GM12878 (cell line): Measurements from ENCODE around the gene ITPKB. TPM values are rescaled to one million over a fixed set of nuclear protein-coding genes. Genes with fewer than 3 reads are reported as not detected.

Experiments
- ATAC-seq: fragments of 200-7000 bp; cut with Tn5 transposase; 3 replicates; pipeline ENCODE4 v1.9.1; 2020; ENCODE audit warnings: mild to moderate bottlenecking, moderate library complexity
- BruUV-seq: library from RNA; stranded (reverse); fragments of 400-500 nt; replicated peaks from 2 replicates; lab custom pipeline; 2021; lab: Mats Ljungman, UMichigan
- CTCF ChIA-PET: fragments of 300-600 bp; sonication (Branson Sonifier 250); formaldehyde crosslinking; extraction: SDS; loops from one replicate; lab custom pipeline; 2021; ENCODE audit warnings: inconsistent platforms; lab: Yijun Ruan, JAX
- POLR2A ChIA-PET: fragments of 350-600 bp; formaldehyde crosslinking; extraction: SDS; loops from one replicate; lab custom pipeline; 2021; ENCODE audit warnings: inconsistent platforms; lab: Charles Lee
- RAD21 ChIA-PET: fragments of 300-600 bp; sonication (Branson Sonifier 250); formaldehyde crosslinking; loops from one replicate; lab custom pipeline; 2023; ENCODE audit warnings: antibody characterized with exemption; ENCODE audit not compliant: unreplicated experiment; lab: Charles Lee
- SMC1A ChIA-PET: fragments of 300-600 bp; sonication (Branson Sonifier 250); formaldehyde crosslinking; loops from one replicate; lab custom pipeline; 2023; ENCODE audit not compliant: unreplicated experiment, uncharacterized antibody; lab: Charles Lee
- DNase-seq: peaks from one replicate; pipeline ENCODE4 v3.0.0-alpha.2; 2011; ENCODE audit warnings: low read depth, low spot score
- FAIRE-seq: peaks from 3 replicates; lab custom pipeline; 2011; peaks lifted over from hg19 to GRCh38; lab: Jason Lieb, UNC
- H2AFZ ChIP-seq: 2 replicates; pipeline ENCODE4 v1.6.0; 2011; ENCODE audit warnings: low read depth, low read length, control low read depth; ENCODE audit not compliant: control insufficient read depth
- H3K27ac ChIP-seq: 2 replicates; pipeline ENCODE4 v1.5.1; 2011; ENCODE audit warnings: control low read depth; ENCODE audit not compliant: control insufficient read depth, insufficient read depth
- H3K27me3 ChIP-seq, 2 experiments: replicated peaks in 1 of 2; 2 replicates each; pipeline versions ENCODE4 v1.6.0 to v1.6.1; 2011; ENCODE audit warnings: low read length in 1 of 2; ENCODE audit not compliant: control insufficient read depth in 2 of 2, insufficient read depth in 2 of 2
- H3K36me3 ChIP-seq, 2 experiments: 2 replicates each; pipeline ENCODE4 v1.5.1; 2011; ENCODE audit warnings: low read length in 1 of 2; ENCODE audit not compliant: control insufficient read depth in 2 of 2, insufficient read depth in 2 of 2
- H3K4me1 ChIP-seq: 2 replicates; pipeline ENCODE4 v1.6.1; 2011; ENCODE audit warnings: mild to moderate bottlenecking, low read length, moderate library complexity, mixed read lengths; ENCODE audit not compliant: control insufficient read depth, insufficient read depth
- H3K4me2 ChIP-seq: 2 replicates; pipeline ENCODE4 v1.6.0; 2011; ENCODE audit warnings: control low read depth; ENCODE audit not compliant: control insufficient read depth, insufficient read depth
- H3K4me3 ChIP-seq: fragments of 200-600 bp; sonication (generic); 2 replicates; pipeline ENCODE4 v1.5.1; 2016
- H3K79me2 ChIP-seq: 2 replicates; pipeline ENCODE4 v1.6.0; 2011; ENCODE audit warnings: low read length; ENCODE audit not compliant: control insufficient read depth, insufficient read depth
- H3K9ac ChIP-seq: 2 replicates; pipeline ENCODE4 v1.8.0; 2011; ENCODE audit warnings: low read length, control low read depth, mixed read lengths; ENCODE audit not compliant: control insufficient read depth, insufficient read depth
- H3K9me3 ChIP-seq: replicated peaks from 3 replicates; pipeline ENCODE4 v1.5.1; 2011; ENCODE audit warnings: mild to moderate bottlenecking, low read length; ENCODE audit not compliant: control insufficient read depth, insufficient read depth
- H4K20me1 ChIP-seq: 2 replicates; pipeline ENCODE4 v1.6.0; 2011; ENCODE audit not compliant: control insufficient read depth, insufficient read depth
- ASH2L ChIP-seq: fragments of 300-600, 200-600 bp; sonication (generic); IDR thresholded peaks from 2 replicates; pipeline ENCODE4 v1.6.1; 2017; ENCODE audit warnings: low read depth, mild to moderate bottlenecking, borderline replicate concordance
- BHLHE40 ChIP-seq, 2 experiments: fragments of 450-650 bp in 1 of 2; IDR thresholded peaks; 2 replicates each; pipeline ENCODE4 v1.6.1; 2011 to 2017; ENCODE audit warnings: low read depth in 2 of 2, borderline replicate concordance in 1 of 2, improper control_type of control experiment in 1 of 2, low read length in 1 of 2, mild to moderate bottlenecking in 1 of 2
- HDGF ChIP-seq: fragments of 450-650 bp; IDR thresholded peaks from 2 replicates; pipeline ENCODE4 v1.6.1; 2016; ENCODE audit warnings: antibody characterized with exemption
- NBN ChIP-seq: fragments of 450-650 bp; IDR thresholded peaks from 2 replicates; pipeline ENCODE4 v1.6.1; 2016
- SIX5 ChIP-seq: IDR thresholded peaks from 2 replicates; pipeline ENCODE4 v1.6.1; 2011; ENCODE audit warnings: mild to moderate bottlenecking, low read depth, low read length, moderate library complexity; ENCODE audit not compliant: severe bottlenecking
- SPI1 ChIP-seq: IDR thresholded peaks from 2 replicates; pipeline ENCODE4 v1.6.1; 2011; ENCODE audit warnings: low read depth, mild to moderate bottlenecking, low read length, moderate library complexity, borderline replicate concordance; ENCODE audit not compliant: insufficient read depth
- WGBS: methylation state at CpG from one replicate; pipeline ENCODE4 v1.1.6; 2016; ENCODE audit warnings: low lambda C conversion rate; ENCODE audit not compliant: insufficient replicate concordance, insufficient coverage; ENCODE audit errors: missing lambda C conversion rate; 5-methylcytosine and 5-hydroxymethylcytosine counted together
- in situ Hi-C: fragments of 300-500 bp; cut with MboI; formaldehyde crosslinking; loops from 9 replicates; pipeline ENCODE4 v1.14.3; 2018; ENCODE audit warnings: mixed read lengths
- intact Hi-C: fragments of 100-400 bp; cut with micrococcal nuclease; formaldehyde crosslinking; loops from one replicate; pipeline ENCODE4 v1.14.2; 2022; ENCODE audit not compliant: unreplicated experiment
- polyA plus RNA-seq, 11 experiments: library from polyadenylated mRNA; depleted of rRNA in 4 of 11; unstranded in 6 of 11; stranded (reverse) in 5 of 11; fragments of >200 nt; fragmentation: Nextera tagmentation in 4 of 11; fragmentation: Illumina TruSeq in 1 of 11; extraction: Ambion mirVana in 4 of 11; extraction: Trizol in 1 of 11; gene quantifications; 1 replicate in 1 of 11; 2 replicates in 10 of 11; pipeline versions ENCODE4 v1.2.1 to v1.2.3, GENCODE V29; 2011 to 2016; ENCODE audit warnings: inconsistent platforms in 2 of 11, missing spikeins in 2 of 11, low read depth in 1 of 11
- total RNA-seq, 4 experiments: library from RNA; depleted of rRNA in 3 of 4; stranded (reverse); fragments of >200 nt in 3 of 4; fragmentation: Illumina TruSeq in 1 of 4; extraction: Trizol in 1 of 4; gene quantifications; 2 replicates each; pipeline versions ENCODE4 v1.2.1 to v1.2.3, GENCODE V29; 2013 to 2021

Gene ITPKB
- total and polyA plus RNA-seq, 10 of the 15 experiments (the other 5 are each of a cell fraction or from before 2014, with no cell fraction given): 1.3 to 38.7 (median 12.9) TPM

DNA sequence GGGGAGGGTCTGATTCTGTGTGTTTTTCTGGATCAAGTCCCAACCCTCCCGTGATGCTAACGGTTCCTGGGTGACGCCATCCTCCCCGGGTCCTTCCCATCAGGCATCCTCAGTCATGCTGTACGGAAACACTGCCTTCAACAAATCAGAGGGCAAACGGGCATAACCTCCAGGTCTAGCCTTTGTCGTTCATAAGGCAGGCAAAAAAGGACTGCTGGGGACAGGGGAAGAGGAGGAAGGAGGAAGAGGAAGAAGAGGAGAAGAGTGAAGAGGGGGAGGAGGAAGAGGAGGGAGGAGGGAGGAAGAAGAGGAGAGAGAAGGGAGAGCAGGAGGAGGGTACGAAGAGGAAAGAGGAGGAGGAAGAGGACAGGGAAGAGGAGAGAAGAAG is 84.4 kb downstream of the ITPKB start:
- Histone ChIP-seq H3K79me2 (peaks cover 26% of the 10 kb centered on the region), H3K36me3 (peaks cover 3 to 8% of the 10 kb centered on the region in 2 experiments; a peak in 3 of 4 replicates), H2AFZ (0 out of 2 replicates have a peak overlapping the region, but pooled peaks have one; percentile 9), H3K9ac (peak overlapping the region; percentile 60; the same call in 1 of the 2 replicates), H3K27me3 (no peaks in the 10 kb centered on the region), H3K9me3 (no peaks in the 10 kb centered on the region), H3K4me1 (peaks cover 49% of the 10 kb centered on the region), H3K4me3 (0 out of 2 replicates have a peak overlapping the region, but pooled peaks have one; percentile 40), H4K20me1 (peaks cover 5% of the 10 kb centered on the region; the same call in 1 of the 2 replicates), H3K27ac (peak overlapping the region; percentile 68), H3K4me2 (peak overlapping the region; percentile 89)
- CTCF ChIA-PET: interaction anchor here (1.0 to 2.5 kb wide), 11 partner anchors 7 to 171 kb away, joined by 3 to 12 read pairs (median 4); no protein-coding TSS in a partner anchor
- ATAC-seq: no peak
- WGBS: 68% methylated on average over 8 of the region's 8 CpGs
- SMC1A ChIA-PET: interaction anchor here (0.8 to 3.5 kb wide), 14 partner anchors 8 to 228 kb away, joined by 3 to 34 read pairs (median 7); partner anchors contain the start of gene ITPKB
- in situ Hi-C loops: no loop called here
- POLR2A ChIA-PET: interaction anchor here (0.6 to 1.7 kb wide), 11 partner anchors 8 to 705 kb away, joined by 3 to 9 read pairs (median 4); no protein-coding TSS in a partner anchor
- no peak for FAIRE-seq
- no peak for DNase-seq
- RAD21 ChIA-PET: interaction anchor here (1.2 to 2.9 kb wide), 7 partner anchors 8 to 33 kb away, joined by 3 to 17 read pairs (median 4); no protein-coding TSS in a partner anchor
- intact Hi-C loops: no loop called here
- no peak for TF ChIP-seq ASH2L
- TF ChIP-seq HDGF: peak; percentile 88
- TF ChIP-seq NBN: 0 out of 2 replicates have a peak, but pooled peaks have one; percentile 36
- BruUV-seq: no TSS peak

GRCh38 chr1:226654046-226654667 is 84.9 kb downstream of the ITPKB start:
- peaks cover 3 to 8% of the 10 kb centered on the region in 2 experiments; a peak in 3 of 4 replicates for H3K36me3 ChIP-seq
- RAD21 ChIA-PET: interaction anchor here (1.0 to 2.9 kb wide), 13 partner anchors 9 to 229 kb away, joined by 3 to 17 read pairs (median 4); partner anchors contain the start of gene ITPKB
- DNase-seq (no peak), ATAC-seq (peak; percentile 10), FAIRE-seq (peak; percentile 31)
- no peaks in the 10 kb centered on the region for H3K9me3 ChIP-seq
- H3K27me3 ChIP-seq: no peaks in the 10 kb centered on the region
- 32% methylated on average over 8 of the region's 8 CpGs for WGBS
- peaks cover 5% of the 10 kb centered on the region; the same call in 1 of the 2 replicates for H4K20me1 ChIP-seq
- 0 out of 2 replicates have a peak overlapping the region, but pooled peaks have one; percentile 40 for H3K4me3 ChIP-seq
- H3K9ac ChIP-seq: peak overlapping the region; percentile 60; the same call in 1 of the 2 replicates
- H2AFZ ChIP-seq: 0 out of 2 replicates have a peak overlapping the region, but pooled peaks have one; percentile 9
- SMC1A ChIA-PET: interaction anchor here (0.8 to 3.5 kb wide), 19 partner anchors 8 to 228 kb away, joined by 3 to 34 read pairs (median 5); partner anchors contain the start of gene ITPKB
- POLR2A ChIA-PET: interaction anchor here (0.6 to 1.7 kb wide), 14 partner anchors 8 to 704 kb away, joined by 3 to 9 read pairs (median 4); no protein-coding TSS in a partner anchor
- in situ Hi-C loops: no loop called here
- peaks cover 47% of the 10 kb centered on the region for H3K4me1 ChIP-seq
- no TSS peak for BruUV-seq
- TF ChIP-seq SPI1 (peak; percentile 13; the same call in 1 of the 2 replicates), BHLHE40 (IDR thresholded peaks at IDR 0.05; ENCODE audit: borderline replicate concordance in 1 of 2, low read depth in 2 of 2, low read length in 1 of 2) (no peak), SIX5 (no peak)
- TF ChIP-seq, all 136 proteins: peak for 1
- CTCF ChIA-PET: interaction anchor here (1.0 to 2.5 kb wide), 16 partner anchors 8 to 174 kb away, joined by 3 to 12 read pairs (median 4); no protein-coding TSS in a partner anchor
- peak overlapping the region; percentile 68 for H3K27ac ChIP-seq
- peak overlapping the region; percentile 89 for H3K4me2 ChIP-seq
- peaks cover 24% of the 10 kb centered on the region for H3K79me2 ChIP-seq
- intact Hi-C loops: no loop called here
